ENCODE data around the gene DPP6. TPM values are rescaled to one million over a fixed set of nuclear protein-coding genes. Genes with fewer than 3 reads are reported as not detected.

Gene DPP6
- total RNA-seq, 1 donor from 2014 or later, result 1.4 TPM

- Mint-ChIP-seq H3K4me3 (ENCODE audit: unreplicated experiment) (no peak overlapping the region), H3K27ac (ENCODE audit: unreplicated experiment) (no peak overlapping the region), H3K4me1 (ENCODE audit: unreplicated experiment) (peaks cover 21% of the 10 kb centered on the region), H3K36me3 (ENCODE audit: low read depth, unreplicated experiment) (no peaks in the 10 kb centered on the region), H3K27me3 (ENCODE audit: unreplicated experiment) (peaks cover 3% of the 10 kb centered on the region), H3K9me3 (ENCODE audit: unreplicated experiment) (no peaks in the 10 kb centered on the region)
- DNase-seq (ENCODE audit: low spot score), result no peak
- TF ChIP-seq CTCF (IDR thresholded peaks at IDR 0.05; ENCODE audit: unreplicated experiment), result no peak
These were observed 774.8 kb downstream of the DPP6 start for GRCh38 chr7:154827007-154827406.

- no peak overlapping the region for H3K27ac Mint-ChIP-seq (ENCODE audit: unreplicated experiment)
- H3K36me3 Mint-ChIP-seq (ENCODE audit: low read depth, unreplicated experiment), result no peaks in the 10 kb centered on the region
- TF ChIP-seq CTCF (IDR thresholded peaks at IDR 0.05; ENCODE audit: unreplicated experiment), result no peak
- peak; percentile 50 for DNase-seq (ENCODE audit: low spot score)
- H3K27me3 Mint-ChIP-seq (ENCODE audit: unreplicated experiment), result peaks cover 3% of the 10 kb centered on the region
- H3K4me1 Mint-ChIP-seq (ENCODE audit: unreplicated experiment), result peaks cover 3% of the 10 kb centered on the region
- no peaks in the 10 kb centered on the region for H3K9me3 Mint-ChIP-seq (ENCODE audit: unreplicated experiment)
- H3K4me3 Mint-ChIP-seq (ENCODE audit: unreplicated experiment), result no peak overlapping the region
These were observed 780.5 kb downstream of the DPP6 start for GRCh38 chr7:154832557-154833138.

GRCh38 chr7:154836021-154836448 lies 783.8 kb downstream of the DPP6 start:
- Mint-ChIP-seq H3K9me3 (ENCODE audit: unreplicated experiment) (no peaks in the 10 kb centered on the region), H3K27ac (ENCODE audit: unreplicated experiment) (no peak overlapping the region), H3K4me3 (ENCODE audit: unreplicated experiment) (no peak overlapping the region), H3K27me3 (ENCODE audit: unreplicated experiment) (peaks cover 15% of the 10 kb centered on the region), H3K36me3 (ENCODE audit: low read depth, unreplicated experiment) (peaks cover 4% of the 10 kb centered on the region), H3K4me1 (ENCODE audit: unreplicated experiment) (peaks cover 8% of the 10 kb centered on the region)
- no peak for TF ChIP-seq CTCF (IDR thresholded peaks at IDR 0.05; ENCODE audit: unreplicated experiment)
- DNase-seq (ENCODE audit: low spot score), result no peak

- Mint-ChIP-seq H3K4me3 (ENCODE audit: unreplicated experiment) (no peak overlapping the region), H3K36me3 (ENCODE audit: low read depth, unreplicated experiment) (peaks cover 4% of the 10 kb centered on the region), H3K27ac (ENCODE audit: unreplicated experiment) (no peak overlapping the region), H3K9me3 (ENCODE audit: unreplicated experiment) (no peaks in the 10 kb centered on the region), H3K27me3 (ENCODE audit: unreplicated experiment) (peaks cover 14% of the 10 kb centered on the region), H3K4me1 (ENCODE audit: unreplicated experiment) (peaks cover 16% of the 10 kb centered on the region)
- TF ChIP-seq CTCF (IDR thresholded peaks at IDR 0.05; ENCODE audit: unreplicated experiment), result no peak
- no peak for DNase-seq (ENCODE audit: low spot score)
These were observed 784.9 kb downstream of the DPP6 start for GRCh38 chr7:154837087-154837486.

- H3K4me3 Mint-ChIP-seq (ENCODE audit: unreplicated experiment), result no peak overlapping the region
- peaks cover 4% of the 10 kb centered on the region for H3K36me3 Mint-ChIP-seq (ENCODE audit: low read depth, unreplicated experiment)
- DNase-seq (ENCODE audit: low spot score), result no peak
- no peak for TF ChIP-seq CTCF (IDR thresholded peaks at IDR 0.05; ENCODE audit: unreplicated experiment)
- no peak overlapping the region for H3K27ac Mint-ChIP-seq (ENCODE audit: unreplicated experiment)
- peaks cover 20% of the 10 kb centered on the region for H3K4me1 Mint-ChIP-seq (ENCODE audit: unreplicated experiment)
- H3K27me3 Mint-ChIP-seq (ENCODE audit: unreplicated experiment), result peaks cover 14% of the 10 kb centered on the region
- no peaks in the 10 kb centered on the region for H3K9me3 Mint-ChIP-seq (ENCODE audit: unreplicated experiment)
These were observed 785.4 kb downstream of the DPP6 start for GRCh38 chr7:154837622-154838021.
